Activated CD8-positive, alpha-beta memory T cell treated with anti-CD3 and anti-CD28 coated beads for 24 hours (primary cell): ENCODE results near the gene IFT43.
A peak's percentile ranks its signal among the peaks of the same experiment; 100 is the strongest.
"Not testable (repeated sequence)": the region's sequence is repeated elsewhere in the genome, so short reads cannot be mapped to it uniquely, and the experiment has no call there.

Experiments
- DNase-seq: peaks from one replicate; pipeline ENCODE4 v3.0.0-alpha.2; 2020

IFT43 gene

DNA sequence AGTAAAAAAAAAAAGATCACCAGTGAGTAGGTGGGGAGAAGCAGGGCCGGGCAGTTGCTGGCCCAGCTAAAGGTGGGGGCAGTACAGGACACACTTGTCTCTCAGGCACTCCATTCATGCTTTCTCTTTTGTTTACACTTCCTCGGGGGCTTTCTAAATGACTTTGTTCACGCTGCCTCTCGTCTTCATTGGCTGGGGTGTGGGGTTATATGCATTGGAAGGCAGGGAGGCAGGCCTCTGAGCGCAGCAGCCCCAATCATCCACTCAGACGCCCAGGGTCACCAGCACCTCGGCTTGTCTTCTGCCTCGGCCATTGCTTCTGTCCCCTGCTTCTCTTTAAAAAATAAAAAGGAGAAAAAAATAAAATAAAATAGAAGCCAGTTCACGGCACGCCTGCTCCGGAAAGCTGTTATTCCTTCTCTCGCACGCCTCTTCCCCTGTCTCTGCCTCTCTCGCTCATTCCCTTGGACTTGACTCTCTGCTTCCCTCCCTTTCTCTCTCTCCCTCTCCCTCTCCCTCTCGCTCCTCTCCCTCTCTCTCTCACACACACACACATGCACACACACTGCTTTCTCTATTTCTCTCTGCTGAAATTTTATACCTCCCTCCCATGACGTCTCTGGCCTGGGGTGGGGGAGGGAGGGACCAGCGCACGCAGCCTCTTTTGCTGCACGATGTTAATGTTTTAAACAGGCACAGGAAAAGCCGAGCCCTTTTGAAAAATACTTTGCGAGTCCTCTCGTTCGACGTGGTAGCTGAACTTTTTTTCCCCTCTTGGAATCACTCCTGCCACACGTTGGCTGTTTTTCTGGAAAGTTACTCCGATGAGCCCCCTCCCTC, 3.9 kb upstream of the IFT43 start, which contains the start of gene TGFB3:
Gene TGFB3 (minus strand): TSS at position 570 of the 840 bp plus-strand sequence. CDS start 1,102 bp downstream, outside the sequence.
- peak; percentile 70 for DNase-seq

DNA sequence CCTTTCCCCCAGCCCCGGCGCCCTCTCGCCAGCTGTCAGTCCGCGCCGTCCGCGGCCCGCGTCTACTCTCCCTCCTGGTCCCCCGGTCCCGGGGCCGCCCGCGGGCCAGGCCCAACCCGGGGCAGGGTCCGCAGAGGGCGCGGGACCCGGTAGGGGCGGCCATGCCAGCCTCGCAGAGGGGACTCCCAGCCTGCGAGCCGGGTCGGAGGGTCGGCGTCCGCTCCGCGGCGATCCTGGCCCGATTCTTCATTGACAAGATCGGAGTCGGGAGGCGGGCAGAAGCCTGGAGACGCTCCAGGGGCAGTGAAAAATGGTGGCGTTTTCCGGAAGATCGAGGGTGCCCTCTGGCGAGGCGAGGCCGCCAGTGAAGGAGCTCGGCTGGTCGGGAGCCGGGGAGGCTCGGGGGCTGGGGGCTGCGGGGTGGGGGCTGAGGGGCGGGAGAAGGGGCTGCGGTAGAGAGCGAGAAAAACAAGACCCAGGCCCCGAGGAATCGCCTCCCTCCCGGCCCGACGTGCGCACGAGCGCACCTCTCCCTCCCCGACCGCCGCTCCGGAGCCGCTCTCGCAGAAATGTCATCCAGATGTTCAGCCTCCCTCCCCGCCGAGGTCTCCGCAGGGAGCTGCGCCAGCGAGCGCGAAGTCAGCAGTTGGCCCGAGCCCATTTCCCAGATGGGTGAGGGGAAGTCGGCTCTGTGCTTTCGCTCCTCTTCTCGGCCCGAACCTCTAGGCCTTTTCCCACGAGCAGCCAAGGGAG, 3.1 kb upstream of the IFT43 start:
- peak; percentile 91 for DNase-seq

DNA sequence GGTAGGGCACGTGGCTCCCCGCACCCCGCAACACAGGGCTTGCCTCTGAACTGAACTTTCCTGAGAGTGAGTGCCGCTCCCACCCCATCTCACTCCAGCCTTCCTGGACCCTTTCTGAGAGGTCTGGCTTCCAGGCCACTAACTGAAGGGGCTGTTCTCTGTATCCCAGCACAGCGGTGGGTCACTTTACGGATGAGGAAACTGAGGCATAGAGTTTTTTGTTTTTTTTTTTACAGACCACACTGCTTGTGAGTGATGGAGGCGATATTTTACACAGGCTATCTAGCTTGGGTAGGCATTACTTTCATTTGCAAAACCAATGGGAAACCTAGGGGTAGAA, 2.6 kb upstream of the IFT43 start:
- DNase-seq, result no peak

GRCh38 chr14:75984674-75985073, 889 bp upstream of the IFT43 start:
- DNase-seq, result no peak

GRCh38 chr14:75986439-75986765, 839 bp downstream of the IFT43 start:
- no peak for DNase-seq

- DNase-seq, result no peak
Measured at GRCh38 chr14:75987201-75987970, 1.8 kb downstream of the IFT43 start.

GRCh38 chr14:75989134-75989533, 3.6 kb downstream of the IFT43 start:
- DNase-seq, result no peak

GRCh38 chr14:75990297-75990696, 4.7 kb downstream of the IFT43 start:
- DNase-seq, result no peak

DNA sequence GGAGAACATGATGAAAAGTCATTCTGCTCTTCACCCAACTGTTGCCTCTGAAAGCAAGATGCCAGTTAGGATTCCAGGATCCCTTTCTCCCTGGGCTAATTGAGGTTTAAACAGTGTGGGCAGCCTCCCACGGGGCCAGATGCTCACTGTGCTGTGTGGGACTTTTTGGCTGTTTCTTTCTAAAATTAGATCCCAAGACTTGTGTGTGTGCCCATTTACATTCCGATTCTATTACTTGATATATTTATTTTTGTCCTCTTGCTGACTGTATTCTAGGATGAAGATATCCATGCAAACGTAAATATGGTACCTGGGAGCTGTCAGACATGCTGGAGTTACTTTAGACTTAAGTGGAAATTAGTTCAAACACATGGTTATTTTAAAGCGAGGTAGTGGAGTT, 6.2 kb downstream of the IFT43 start:
- DNase-seq, result no peak

DNA sequence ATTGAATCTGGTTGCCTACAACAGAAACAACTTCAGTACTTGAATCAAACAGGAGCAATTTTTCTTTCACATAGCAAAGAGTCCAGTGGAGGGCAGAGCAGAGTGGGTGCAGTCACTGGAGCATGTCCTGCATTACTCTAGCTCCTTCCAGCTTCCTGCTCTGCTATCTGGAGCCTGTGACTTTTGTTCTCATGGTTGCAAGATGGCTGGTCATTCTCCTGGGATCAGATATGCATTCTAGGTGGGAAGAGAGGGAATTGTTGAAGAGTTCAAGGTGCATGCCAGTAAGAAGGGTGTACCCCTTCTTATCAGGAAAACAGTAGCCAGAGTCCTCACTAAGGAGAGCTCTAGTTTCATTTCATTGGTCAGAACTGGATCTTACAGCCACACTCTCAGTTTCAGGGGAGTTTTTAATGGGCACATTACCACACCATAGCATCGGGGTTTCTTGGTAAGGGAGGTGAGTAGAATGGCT, 8.0 kb downstream of the IFT43 start:
- no peak for DNase-seq

DNA sequence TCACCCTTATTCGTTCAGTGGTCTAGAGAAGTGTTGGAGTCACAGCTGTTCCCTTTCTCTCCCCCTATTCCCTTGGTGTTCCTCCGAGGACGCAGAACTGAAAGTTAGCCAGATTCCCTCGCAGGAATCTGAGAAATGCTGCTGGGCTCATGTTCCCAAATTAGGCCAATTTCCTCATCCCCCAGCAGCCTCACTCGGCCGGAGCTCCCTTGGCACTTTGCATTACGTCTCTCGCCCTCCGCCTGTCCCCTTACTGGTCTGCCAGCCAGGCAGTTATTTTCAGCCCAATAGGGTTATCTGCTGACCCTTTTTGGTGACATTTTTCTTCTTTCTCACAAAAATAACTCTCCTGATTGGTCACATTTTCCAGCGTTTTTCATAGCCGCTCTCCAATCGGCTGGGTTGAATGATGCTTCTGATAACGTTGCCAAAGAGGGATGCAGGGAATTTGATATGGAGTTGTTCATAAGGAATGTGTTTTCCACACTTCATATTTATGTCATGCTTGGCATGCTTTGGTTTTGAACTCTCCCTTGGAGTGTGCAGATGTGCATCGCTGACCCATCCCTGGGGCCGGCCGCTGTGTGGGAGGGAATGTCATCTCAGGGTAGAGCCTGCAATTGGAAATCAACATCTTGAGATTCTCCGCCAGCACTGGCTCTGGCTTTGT, 9.9 kb downstream of the IFT43 start:
- DNase-seq, result no peak

DNA sequence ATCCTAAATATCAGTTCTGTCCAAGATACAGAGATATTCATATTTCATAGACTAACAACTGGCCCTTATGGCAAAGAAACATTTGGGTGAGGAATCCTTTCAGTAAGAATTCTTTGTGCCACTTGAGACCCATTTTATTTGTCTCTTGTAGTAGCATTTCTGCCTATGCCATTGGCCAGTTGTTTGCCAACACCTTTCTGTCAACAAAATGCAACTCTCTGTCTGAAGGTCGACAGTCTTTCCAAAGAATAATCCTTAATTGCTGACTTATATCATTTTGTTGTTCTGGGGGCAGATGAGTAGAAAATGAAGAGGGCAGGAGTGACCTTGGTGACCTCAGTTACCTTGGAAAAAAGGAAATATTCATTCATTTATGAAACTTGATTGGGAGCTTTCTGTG, 10.9 kb downstream of the IFT43 start:
- DNase-seq, result no peak

DNA sequence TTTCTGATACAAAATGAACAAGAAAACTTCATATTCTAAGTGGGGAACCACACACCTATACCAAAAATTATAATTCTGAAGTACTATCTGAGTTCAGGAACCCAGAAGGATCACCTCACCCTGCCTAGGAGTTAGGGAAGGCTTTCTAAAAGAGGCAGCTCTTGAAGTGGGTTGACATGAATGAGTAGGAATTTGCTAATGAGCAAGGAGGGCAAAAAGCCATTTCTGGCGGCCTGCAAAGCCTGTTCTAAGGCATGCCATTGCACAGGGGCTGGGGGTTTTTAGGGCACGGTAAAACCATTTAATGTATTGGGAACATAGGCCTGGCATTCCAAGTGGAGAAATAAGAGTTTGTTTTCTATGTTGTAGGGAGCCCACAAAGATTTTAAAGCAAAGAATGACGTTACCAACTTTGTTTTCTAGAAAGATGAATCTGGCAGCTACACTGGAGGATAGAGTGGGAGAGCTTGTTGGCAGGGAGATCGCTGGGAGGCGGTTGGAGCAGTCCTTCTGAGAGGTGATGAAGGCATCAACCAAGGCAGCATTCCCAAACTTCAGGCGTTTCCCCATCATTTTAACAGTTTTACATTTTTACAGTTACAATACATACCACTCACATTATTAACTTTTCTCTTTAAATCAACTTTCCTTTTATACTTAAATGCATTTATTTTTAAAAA, 14.1 kb downstream of the IFT43 start:
- no peak for DNase-seq

DNA sequence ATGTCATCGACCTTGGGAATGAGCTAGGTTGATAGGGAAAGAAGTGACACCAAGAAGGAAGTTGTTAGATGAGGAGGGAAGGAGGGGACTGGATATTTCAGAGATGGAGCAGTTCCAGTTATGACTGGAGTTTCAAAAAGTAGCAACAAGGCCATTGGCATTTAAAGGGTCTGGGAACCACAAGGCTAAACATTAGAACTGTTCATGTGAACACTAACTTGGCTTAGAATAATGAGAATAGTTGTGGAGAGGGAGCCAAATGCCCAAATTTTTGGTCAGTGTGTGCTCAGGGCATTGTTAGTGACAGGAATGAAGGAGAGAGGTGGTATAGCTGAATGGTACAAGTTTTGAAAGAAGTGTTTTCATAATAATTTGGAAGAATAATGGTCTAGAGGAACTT, 16.8 kb downstream of the IFT43 start:
- no peak for DNase-seq

- DNase-seq, result no peak
Measured at GRCh38 chr14:76006253-76006652, 20.7 kb downstream of the IFT43 start.

GRCh38 chr14:76007379-76007778, 21.8 kb downstream of the IFT43 start:
- no peak for DNase-seq

DNA sequence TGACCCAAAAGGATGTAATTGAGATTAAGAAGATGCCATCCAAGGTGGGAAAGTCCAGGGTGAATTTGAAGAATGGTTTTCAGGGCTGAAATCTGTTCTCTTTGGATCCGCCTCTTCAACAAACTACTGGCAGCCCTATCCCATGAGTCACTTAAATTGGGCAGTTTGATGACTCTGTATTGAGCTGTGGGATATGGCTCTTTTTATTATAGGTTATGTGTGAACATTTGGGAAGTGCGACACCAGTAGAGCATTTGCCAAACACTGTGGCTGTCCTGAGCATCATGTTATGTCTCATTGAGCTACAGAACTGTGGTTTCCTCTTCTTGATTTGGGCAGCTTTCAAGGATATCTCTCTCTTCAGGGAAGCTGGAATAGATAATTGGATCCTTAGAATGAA, 22.3 kb downstream of the IFT43 start:
- DNase-seq, result no peak

DNA sequence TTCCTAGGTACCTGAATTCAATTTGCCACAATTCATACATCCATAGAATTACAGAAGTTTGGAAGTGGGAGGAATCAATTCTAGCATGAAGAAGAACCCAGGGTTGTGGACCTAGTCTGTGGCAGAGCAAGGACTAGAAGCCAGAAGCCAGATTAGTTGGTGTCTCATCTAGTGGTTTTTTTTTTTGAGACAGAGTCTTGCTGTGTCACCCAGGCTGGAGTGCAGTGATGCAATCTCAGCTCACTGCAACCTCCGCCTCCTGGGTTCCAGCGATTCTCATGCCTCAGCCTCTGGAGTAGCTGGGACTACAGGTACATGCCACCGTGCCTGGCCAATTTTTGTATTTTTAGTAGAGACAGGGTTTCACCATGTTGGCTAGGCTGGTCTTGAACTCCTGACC, 24.1 kb downstream of the IFT43 start:
- not testable (repeated sequence) for DNase-seq

GRCh38 chr14:76011930-76012329, 26.4 kb downstream of the IFT43 start:
- no peak for DNase-seq

- DNase-seq, result no peak
Measured at GRCh38 chr14:76012354-76012753, 26.8 kb downstream of the IFT43 start.

DNA sequence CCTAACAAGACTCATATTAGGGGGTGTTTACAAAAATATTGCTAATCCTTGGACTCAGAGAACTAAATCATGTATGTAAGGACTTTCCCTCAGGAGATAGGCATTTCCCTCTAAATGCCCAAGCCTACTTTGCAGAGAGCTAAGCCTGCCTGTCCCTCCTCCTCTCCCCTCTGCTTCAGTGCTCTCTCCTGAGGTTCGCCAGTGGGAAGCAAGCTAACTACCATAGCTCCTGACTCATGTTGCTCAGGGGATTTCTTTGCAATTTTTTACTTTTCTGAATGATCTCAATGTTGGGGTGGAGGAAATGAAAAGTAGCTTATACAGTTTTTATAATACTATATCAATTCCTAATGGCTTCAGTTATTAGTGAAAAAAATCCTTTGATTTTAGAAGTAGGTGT, 29.6 kb downstream of the IFT43 start:
- DNase-seq, result no peak

DNA sequence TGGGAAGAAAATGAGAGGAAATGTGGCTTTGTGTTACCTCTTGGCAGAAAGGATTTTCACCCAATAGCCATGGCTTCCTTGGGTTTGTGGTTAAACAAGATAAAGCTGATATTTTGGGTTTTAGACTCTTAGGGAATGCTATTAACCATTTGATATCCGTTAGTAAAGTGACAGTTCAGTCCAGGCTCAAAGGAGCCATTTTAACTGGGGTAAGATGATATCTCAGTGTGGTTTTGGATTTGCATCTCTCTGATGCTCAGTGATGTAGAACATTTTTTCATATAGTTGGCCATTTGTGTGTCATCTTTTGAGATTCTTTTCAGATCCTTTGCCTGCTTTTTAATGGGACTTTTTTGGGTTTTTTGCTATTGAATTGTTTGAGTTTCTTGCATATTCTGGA, 30.1 kb downstream of the IFT43 start:
- no peak for DNase-seq
